GM21515 (cell line): ENCODE data around the gene PMEPA1.

ENCODE experiments used
- ATAC-seq: cut with Tn5 transposase; IDR thresholded peaks from one replicate; pipeline ENCODE4 v1.9.1; 2021; ENCODE audit not compliant: unreplicated experiment

PMEPA1 gene

GRCh38 chr20:57612916-57613315, 96.9 kb downstream of the PMEPA1 start:
- ATAC-seq = no peak

- ATAC-seq = no peak
Measured at GRCh38 chr20:57612436-57612835, 97.4 kb downstream of the PMEPA1 start.

GRCh38 chr20:57611586-57612311, 98.1 kb downstream of the PMEPA1 start:
- no peak for ATAC-seq

GRCh38 chr20:57610261-57610952, 99.4 kb downstream of the PMEPA1 start:
- ATAC-seq = no peak

- ATAC-seq = no peak
Measured at GRCh38 chr20:57609842-57610167, 100.0 kb downstream of the PMEPA1 start.

- no peak for ATAC-seq
Measured at GRCh38 chr20:57609086-57609841, 100.6 kb downstream of the PMEPA1 start.

GRCh38 chr20:57608516-57608915, 101.3 kb downstream of the PMEPA1 start:
- ATAC-seq = no peak

- no peak for ATAC-seq
Measured at GRCh38 chr20:57605878-57606277, 103.9 kb downstream of the PMEPA1 start.

- ATAC-seq = no peak
Measured at GRCh38 chr20:57605045-57605444, 104.8 kb downstream of the PMEPA1 start.

- ATAC-seq = no peak
Measured at GRCh38 chr20:57603120-57603519, 106.7 kb downstream of the PMEPA1 start.

- no peak for ATAC-seq
Measured at GRCh38 chr20:57601737-57602136, 108.1 kb downstream of the PMEPA1 start.

GRCh38 chr20:57601211-57601570, 108.6 kb downstream of the PMEPA1 start:
- no peak for ATAC-seq

- no peak for ATAC-seq
Measured at GRCh38 chr20:57600320-57601210, 109.2 kb downstream of the PMEPA1 start.

- no peak for ATAC-seq
Measured at GRCh38 chr20:57598491-57598890, 111.3 kb downstream of the PMEPA1 start.
